K562 treated with DMSO at 1 percent for 24 hours (cell line): ENCODE data around the gene FAM168A. TPM values are rescaled to one million over a fixed set of nuclear protein-coding genes. Genes with fewer than 3 reads are reported as not detected.

Experiments used
- total RNA-seq: library from RNA; unstranded; fragments of 300-600 nt; gene quantifications from 2 replicates; pipeline ENCODE4 v1.2.3, GENCODE V29; 2022; ENCODE audit warnings: low read depth; ENCODE audit not compliant: insufficient read depth

FAM168A gene, protein sequence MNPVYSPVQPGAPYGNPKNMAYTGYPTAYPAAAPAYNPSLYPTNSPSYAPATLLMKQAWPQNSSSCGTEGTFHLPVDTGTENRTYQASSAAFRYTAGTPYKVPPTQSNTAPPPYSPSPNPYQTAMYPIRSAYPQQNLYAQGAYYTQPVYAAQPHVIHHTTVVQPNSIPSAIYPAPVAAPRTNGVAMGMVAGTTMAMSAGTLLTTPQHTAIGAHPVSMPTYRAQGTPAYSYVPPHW
- 11.7 and 12.6 TPM in 2 replicates for total RNA-seq

DNA sequence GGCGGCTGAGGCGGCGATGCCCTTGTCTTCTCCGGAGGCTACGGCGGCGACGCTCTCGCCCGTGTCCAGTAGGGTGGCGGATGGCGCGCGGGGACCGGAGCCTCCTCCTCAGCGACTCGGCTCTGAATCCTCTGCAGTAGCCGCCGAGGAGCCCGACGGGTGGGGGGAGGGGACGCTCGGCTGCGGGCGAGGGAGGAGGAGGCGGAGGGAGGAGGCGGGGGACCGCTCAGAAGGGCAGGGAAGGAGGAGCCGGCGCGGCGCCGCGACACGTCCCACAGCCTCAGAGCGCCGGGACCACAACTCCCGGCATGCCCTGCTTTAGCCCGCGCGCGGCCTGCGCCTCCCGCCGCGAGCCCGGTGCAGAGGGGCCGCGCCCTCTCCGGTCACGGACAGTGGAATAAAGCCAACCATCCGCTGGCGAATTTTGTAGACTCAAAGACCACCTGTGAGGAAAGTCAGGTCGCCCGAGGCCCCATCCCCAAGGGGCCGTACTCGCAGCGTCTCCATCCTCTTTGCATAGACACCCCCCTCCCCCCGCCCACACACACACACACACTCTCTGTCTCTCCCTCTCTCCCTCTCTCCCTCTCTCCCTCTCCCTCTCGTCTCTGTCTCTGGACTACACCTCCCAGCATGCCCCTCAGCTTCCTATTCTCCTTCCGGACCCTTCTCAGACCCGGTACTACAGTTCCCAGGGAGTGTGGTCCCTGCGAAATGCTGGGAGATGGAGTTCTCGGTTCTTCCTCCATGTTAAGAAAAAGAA, at the start of gene FAM168A:
FAM168A (minus strand) TSS at position 157 of the 763 bp plus-strand sequence. CDS start 129,638 bp downstream, outside the sequence.

DNA sequence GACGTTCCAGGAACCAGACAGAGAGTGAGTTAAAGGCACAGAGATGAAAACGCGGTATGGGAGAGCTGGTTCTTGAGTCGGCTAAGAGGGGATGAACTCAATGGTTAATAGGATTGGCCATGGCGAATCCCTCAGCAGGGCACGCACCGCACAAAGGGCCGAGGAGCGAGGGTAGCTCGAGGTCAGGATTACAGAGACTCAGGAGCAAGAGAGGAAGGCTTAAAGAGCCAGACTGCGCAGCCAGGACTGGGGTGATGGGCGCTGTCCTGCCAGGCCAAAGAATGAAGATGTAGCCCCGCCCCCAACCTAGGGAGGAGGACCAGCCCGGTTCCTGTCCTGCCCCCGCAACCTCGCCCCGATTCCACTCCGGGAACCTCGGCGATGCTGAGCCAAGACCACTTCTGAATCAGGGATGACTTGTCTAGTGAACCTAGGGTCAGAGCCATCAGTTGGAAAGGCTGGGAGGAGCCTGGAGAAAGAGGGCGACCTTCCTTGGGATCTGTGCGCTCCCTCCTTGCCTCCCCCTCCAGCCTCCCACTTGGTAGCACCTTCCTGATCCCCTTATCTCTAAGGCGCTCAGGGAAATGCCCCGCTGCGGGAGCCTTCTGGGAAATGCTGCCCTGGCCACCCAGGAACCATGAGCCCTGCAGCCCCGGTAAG, 48.2 kb upstream of the FAM168A start, which contains the start of gene PLEKHB1:
PLEKHB1 (plus strand) TSS at position 610 of the 660 bp plus-strand sequence; CDS start at position 638, 28 bp downstream.

DNA sequence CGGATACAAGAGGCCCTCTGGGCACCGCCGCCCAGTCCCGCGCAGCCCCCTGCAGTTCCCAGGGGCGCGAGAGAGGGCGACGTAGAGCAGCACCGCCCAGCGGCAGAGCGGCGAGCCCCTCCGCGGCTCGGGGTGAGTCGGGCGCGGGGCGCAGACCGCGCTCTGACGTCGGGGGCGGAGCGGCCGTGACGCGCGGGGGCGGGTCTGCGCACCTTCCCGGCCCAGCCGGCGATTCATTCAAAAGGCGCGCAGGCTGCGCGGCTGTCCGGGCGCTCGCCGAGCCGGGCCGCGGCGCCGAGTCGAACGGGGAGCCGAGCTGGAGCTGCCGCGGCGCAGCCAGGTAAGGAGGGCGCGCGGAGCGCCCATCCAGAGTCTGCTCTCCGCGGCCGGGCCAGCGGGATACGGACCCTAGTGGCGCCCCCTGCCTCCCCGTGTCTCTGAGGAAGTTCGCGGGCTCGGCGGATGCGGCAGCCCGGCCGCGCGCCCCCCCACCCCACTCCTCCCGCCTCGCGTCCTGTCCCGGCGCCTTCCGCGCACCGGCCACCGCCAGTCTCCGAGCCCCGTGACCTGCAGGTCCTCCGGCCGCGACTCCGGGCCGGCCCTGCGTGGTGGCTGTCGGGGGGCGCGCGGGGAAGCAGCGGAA, 221.6 kb downstream of the FAM168A start, which contains the start of gene RELT:
RELT (plus strand) TSS at position 240 of the 643 bp plus-strand sequence. CDS start 12,738 bp downstream, outside the sequence.

Other genes starting within 250 kb of the FAM168A start
- gene RELT, start 221.7 kb downstream of the FAM168A start, total RNA-seq, result 28.2 and 28.4 TPM in 2 replicates
- 0.30 and 0.61 TPM in 2 replicates for gene PLEKHB1, start 48.5 kb upstream of the FAM168A start, total RNA-seq
- gene RAB6A, start 163.0 kb upstream of the FAM168A start, total RNA-seq, result 108 and 122 TPM in 2 replicates
- gene MRPL48, start 189.8 kb upstream of the FAM168A start, total RNA-seq, result 67.9 and 70.0 TPM in 2 replicates